ENCODE data around the gene CDK7.

- TF ChIP-seq CTCF (IDR thresholded peaks at IDR 0.05; ENCODE audit: low read depth, low read length, missing input control) (no peak), TAF1 (conservative IDR thresholded peaks at IDR 0.05) (no peak), EGR1 (IDR thresholded peaks at IDR 0.05; ENCODE audit: low read depth in 2 of 2) (no peak), RAD21 (IDR thresholded peaks at IDR 0.05) (no peak)
- TF ChIP-seq, protein P1, sequence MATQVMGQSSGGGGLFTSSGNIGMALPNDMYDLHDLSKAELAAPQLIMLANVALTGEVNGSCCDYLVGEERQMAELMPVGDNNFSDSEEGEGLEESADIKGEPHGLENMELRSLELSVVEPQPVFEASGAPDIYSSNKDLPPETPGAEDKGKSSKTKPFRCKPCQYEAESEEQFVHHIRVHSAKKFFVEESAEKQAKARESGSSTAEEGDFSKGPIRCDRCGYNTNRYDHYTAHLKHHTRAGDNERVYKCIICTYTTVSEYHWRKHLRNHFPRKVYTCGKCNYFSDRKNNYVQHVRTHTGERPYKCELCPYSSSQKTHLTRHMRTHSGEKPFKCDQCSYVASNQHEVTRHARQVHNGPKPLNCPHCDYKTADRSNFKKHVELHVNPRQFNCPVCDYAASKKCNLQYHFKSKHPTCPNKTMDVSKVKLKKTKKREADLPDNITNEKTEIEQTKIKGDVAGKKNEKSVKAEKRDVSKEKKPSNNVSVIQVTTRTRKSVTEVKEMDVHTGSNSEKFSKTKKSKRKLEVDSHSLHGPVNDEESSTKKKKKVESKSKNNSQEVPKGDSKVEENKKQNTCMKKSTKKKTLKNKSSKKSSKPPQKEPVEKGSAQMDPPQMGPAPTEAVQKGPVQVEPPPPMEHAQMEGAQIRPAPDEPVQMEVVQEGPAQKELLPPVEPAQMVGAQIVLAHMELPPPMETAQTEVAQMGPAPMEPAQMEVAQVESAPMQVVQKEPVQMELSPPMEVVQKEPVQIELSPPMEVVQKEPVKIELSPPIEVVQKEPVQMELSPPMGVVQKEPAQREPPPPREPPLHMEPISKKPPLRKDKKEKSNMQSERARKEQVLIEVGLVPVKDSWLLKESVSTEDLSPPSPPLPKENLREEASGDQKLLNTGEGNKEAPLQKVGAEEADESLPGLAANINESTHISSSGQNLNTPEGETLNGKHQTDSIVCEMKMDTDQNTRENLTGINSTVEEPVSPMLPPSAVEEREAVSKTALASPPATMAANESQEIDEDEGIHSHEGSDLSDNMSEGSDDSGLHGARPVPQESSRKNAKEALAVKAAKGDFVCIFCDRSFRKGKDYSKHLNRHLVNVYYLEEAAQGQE (IDR thresholded peaks at IDR 0.05): no peak
These were observed 57.6 kb downstream of the CDK7 start for GRCh38 chr5:69292306-69292705.

Measured in liver (tissue), 3 donors.